Measurements from ENCODE around the gene SAP30L.
A peak's percentile ranks its signal among the peaks of the same experiment; 100 is the strongest.

Gene SAP30L

GRCh38 chr5:154445422-154446194 lies at the start of gene SAP30L:
SAP30L (plus strand) TSS chr5:154445997; CDS start chr5:154446605, 608 bp downstream.
- peak; percentile 76 to 88 for DNase-seq

- DNase-seq, result no peak
Observed at GRCh38 chr5:154396128-154396527, 49.7 kb upstream of the SAP30L start.

- no peak for DNase-seq
Observed at GRCh38 chr5:154397652-154398406, 48.0 kb upstream of the SAP30L start.

GRCh38 chr5:154400678-154401077 lies 45.1 kb upstream of the SAP30L start:
- DNase-seq, result no peak

GRCh38 chr5:154401355-154401754 lies 44.4 kb upstream of the SAP30L start:
- no peak for DNase-seq

- no peak for DNase-seq
Observed at GRCh38 chr5:154401931-154402330, 43.9 kb upstream of the SAP30L start.

GRCh38 chr5:154402611-154403010 lies 43.2 kb upstream of the SAP30L start:
- no peak for DNase-seq

GRCh38 chr5:154403234-154403633 lies 42.6 kb upstream of the SAP30L start:
- no peak for DNase-seq

GRCh38 chr5:154403776-154404387 lies 41.9 kb upstream of the SAP30L start:
- DNase-seq, result no peak

GRCh38 chr5:154405078-154405792 lies 40.6 kb upstream of the SAP30L start:
- peak; percentile 34 to 50 for DNase-seq

- DNase-seq, result no peak
Observed at GRCh38 chr5:154406231-154406630, 39.6 kb upstream of the SAP30L start.

GRCh38 chr5:154406826-154407225 lies 39.0 kb upstream of the SAP30L start:
- no peak for DNase-seq

- DNase-seq, result no peak
Observed at GRCh38 chr5:154408811-154409210, 37.0 kb upstream of the SAP30L start.

GRCh38 chr5:154409230-154409840 lies 36.5 kb upstream of the SAP30L start:
- no peak for DNase-seq

GRCh38 chr5:154410008-154410407 lies 35.8 kb upstream of the SAP30L start:
- DNase-seq, result no peak

- DNase-seq, result no peak
Observed at GRCh38 chr5:154410786-154411185, 35.0 kb upstream of the SAP30L start.

- DNase-seq, result no peak
Observed at GRCh38 chr5:154411338-154411737, 34.5 kb upstream of the SAP30L start.

GRCh38 chr5:154412316-154412715 lies 33.5 kb upstream of the SAP30L start:
- DNase-seq, result no peak

GRCh38 chr5:154412925-154413324 lies 32.9 kb upstream of the SAP30L start:
- DNase-seq, result no peak

- DNase-seq, result no peak
Observed at GRCh38 chr5:154415114-154415513, 30.7 kb upstream of the SAP30L start.

GRCh38 chr5:154418344-154418820 lies 27.4 kb upstream of the SAP30L start:
- DNase-seq, result no peak

GRCh38 chr5:154419236-154419635 lies 26.6 kb upstream of the SAP30L start:
- no peak for DNase-seq
